D721Med (cell line): Measurements from ENCODE around the gene COASY.

Experiments used
- DNase-seq: peaks from one replicate; pipeline ENCODE4 v3.0.0; 2011; ENCODE audit warnings: low spot score; ENCODE audit not compliant: insufficient read length
- FAIRE-seq: peaks from 2 replicates; lab custom pipeline; 2011; peaks lifted over from hg19 to GRCh38; lab: Jason Lieb, UNC
- TF ChIP-seq, protein P1 (sequence below): IDR thresholded peaks from 2 replicates; pipeline ENCODE4 v1.5.1; 2012; ENCODE audit warnings: mild to moderate bottlenecking, control low read depth; ENCODE audit not compliant: insufficient read depth; ENCODE audit errors: missing control alignments

The COASY gene

DNA sequence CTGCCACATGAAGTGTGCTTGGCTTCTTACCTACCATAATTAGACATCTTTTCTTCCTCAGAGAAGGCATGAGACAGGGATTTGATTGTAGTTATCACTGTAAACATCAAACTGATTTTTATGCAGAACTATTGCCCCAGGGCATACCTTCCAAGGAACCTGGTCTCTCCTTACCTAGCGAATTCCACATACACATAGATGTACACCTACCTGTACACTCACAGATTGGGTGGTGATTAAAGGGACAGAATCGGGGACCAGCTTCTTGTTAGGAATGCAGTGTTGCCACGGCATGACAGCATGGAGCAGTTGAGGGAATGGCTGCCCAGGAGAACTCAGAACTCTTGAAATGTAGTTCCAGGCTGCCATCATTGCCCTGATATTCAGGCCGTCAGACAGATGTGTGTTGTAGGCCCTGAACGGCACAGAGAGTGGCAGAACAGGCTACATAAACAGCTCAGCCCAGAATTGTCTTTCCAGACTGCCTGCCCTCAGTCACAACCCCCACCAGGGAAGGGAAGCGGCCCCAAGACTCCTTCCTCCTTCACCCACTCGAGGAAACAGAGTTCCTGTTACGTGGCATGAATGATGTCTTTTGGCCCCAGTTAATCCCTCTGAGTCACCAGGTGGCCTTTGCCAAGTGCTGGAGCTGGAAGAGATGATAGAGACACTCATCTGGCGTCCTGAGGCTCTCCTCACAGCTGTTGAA is 43.7 kb upstream of the COASY start:
- TF ChIP-seq, protein P1, sequence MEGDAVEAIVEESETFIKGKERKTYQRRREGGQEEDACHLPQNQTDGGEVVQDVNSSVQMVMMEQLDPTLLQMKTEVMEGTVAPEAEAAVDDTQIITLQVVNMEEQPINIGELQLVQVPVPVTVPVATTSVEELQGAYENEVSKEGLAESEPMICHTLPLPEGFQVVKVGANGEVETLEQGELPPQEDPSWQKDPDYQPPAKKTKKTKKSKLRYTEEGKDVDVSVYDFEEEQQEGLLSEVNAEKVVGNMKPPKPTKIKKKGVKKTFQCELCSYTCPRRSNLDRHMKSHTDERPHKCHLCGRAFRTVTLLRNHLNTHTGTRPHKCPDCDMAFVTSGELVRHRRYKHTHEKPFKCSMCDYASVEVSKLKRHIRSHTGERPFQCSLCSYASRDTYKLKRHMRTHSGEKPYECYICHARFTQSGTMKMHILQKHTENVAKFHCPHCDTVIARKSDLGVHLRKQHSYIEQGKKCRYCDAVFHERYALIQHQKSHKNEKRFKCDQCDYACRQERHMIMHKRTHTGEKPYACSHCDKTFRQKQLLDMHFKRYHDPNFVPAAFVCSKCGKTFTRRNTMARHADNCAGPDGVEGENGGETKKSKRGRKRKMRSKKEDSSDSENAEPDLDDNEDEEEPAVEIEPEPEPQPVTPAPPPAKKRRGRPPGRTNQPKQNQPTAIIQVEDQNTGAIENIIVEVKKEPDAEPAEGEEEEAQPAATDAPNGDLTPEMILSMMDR, result no peak
- no peak for DNase-seq
- no peak for FAIRE-seq

DNA sequence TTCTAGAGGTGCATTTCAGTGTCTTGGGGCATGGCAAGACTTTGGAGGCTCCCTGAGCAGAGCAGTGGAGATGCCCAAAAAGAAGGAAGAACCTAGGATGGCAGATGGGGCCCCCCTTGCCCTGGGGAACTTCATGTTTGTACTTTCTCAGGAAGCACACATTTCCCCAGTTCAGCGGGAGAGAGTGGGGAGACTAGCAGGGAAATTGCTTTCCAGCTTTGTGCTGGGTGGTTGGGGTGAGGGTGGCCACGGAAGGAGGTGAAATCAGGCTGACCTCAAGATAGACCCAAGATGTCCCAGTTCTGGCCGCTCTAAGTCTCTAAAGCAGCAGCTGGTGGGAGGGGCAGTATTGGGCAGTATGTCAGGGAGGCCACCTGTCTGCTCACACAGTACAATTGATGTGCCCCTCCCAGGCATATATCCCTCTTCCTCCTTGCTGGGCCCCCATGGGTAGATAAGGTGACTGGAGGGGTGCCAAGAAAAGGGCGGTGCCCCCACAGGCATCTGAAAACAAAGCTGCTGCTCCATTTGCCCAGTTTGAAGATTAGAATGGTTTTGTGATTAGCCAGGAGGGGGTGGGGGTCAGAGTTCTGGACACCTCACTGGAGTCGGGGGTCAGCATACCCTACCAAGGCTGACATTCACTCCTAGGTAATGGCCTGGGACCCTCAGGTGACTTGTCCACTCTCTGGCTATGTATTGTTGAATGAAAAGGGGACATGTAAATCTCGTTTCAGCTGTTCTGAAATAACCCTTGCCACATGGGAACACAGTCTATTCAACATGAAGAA is 43.0 kb upstream of the COASY start:
- FAIRE-seq (no peak), DNase-seq (no peak)
- TF ChIP-seq, protein P1, result no peak

DNA sequence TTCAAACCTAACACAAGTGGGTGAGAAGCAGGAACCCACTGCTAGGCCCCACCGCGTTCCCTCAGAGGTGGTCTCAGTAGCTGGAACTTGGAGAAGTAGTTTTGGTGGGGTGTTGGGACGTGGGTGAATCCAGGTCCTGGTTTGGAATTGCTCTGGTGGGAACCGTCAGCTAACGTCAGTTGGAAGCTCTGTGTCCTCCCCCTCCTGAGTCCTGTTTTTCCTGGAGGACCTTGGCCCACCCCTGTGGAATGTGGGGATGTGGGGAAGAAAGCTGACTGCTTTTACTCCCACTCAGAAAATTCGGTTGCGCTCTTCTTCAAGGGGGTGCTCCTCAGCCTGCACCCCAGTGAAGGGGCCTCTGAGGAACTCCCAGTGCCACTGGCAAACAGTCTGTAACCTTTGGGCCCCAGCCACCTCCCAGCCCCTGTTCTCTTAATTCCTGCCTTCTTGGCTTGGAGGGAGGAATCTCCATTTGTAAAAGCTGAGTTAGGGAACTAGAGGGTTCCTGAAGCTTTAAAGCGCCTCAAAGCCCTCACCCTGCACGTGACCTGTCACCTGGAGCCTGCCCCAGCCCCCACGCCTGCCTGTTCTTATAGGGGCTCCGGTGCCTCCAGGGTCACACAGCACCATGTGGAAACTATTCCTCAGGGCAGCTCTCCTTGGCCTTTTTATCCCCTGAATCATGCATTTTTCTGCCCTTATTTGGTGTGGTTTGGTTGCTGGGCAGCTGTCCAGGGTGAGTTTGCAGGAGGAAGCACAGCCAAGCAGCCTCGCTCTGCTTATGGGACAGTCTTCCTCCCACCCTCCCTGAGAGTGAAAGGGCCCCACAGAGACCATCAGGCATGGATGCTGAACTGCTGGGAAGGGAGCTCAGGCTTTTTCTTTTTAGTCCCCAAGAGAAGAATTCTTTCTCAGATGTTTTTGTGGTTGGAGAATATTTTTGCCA is 42.1 kb upstream of the COASY start:
- FAIRE-seq (no peak), DNase-seq (no peak)
- TF ChIP-seq, protein P1, result no peak

DNA sequence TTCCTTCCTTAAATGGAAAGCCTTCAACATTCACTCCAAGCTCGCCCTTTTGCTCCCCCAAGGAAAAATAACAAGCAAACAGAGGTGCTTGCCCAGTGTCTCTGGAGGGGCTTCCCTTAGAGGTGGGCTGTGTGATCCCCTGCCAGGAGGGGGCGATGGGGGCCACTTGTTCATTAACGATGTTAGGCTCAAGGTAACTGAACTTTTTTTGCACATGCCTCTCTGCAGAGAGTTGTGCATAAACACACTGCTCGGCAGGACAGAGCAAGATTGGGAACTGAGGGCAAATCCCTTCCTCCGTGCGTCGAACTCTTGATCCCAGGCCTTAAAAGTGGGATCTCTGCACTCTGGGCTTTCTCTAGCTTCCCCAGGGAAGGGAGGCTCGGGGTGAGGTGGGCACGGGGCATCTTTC is 41.4 kb upstream of the COASY start:
- DNase-seq, result no peak
- TF ChIP-seq, protein P1, result peak; percentile 13
- no peak for FAIRE-seq

DNA sequence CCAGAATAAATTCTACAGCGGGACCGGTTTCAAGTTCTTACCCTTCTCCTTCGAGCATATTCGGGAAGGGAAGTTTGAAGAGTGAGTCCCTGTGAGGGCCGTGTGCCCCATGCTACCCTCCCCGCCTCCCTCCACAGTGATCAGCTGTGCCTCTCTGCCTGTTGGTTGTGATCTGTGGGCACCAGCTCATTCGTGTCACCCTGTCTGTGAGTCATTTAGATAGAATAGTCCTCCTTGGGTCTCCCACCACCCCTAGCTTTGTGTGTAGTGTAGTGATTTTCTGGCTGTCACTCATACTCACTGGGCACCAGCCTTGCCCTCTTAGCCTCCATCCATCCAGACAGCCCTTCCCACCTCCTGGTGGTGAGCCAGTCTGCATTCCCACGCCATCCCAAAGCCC is 40.9 kb upstream of the COASY start:
- no peak for DNase-seq
- FAIRE-seq, result no peak
- TF ChIP-seq, protein P1, result no peak

DNA sequence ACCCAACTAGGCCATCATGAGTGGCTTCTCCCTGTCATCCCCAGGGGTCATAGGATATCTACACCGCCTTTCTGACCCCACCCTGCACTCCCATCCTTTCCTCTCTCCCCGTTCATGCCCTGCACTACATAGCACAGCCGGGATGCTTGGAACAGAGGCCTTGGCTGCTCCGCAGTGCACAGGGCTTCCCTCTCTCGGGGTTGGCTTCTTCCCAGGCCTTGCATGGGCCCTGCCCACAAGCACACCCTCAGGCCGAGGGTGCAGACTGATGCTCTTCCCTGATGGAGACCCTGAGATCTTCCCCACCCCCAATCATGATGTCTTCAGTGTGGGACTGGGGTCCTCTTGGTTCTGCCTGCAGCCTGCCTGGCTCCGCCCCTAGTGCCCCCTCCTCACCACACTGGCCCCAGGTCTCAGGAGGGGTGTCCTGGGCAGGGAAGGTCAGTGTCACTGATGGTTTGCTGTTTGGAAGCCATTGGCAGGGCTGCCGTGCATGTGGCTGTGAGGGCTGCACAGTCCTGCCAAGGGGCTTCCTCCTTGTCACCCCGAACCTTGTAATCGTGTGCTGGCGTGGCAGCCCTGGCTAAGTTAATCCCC is 40.2 kb upstream of the COASY start:
- DNase-seq, result no peak
- no peak for FAIRE-seq

More for the DNA sequence above, 40.2 kb upstream of the COASY start:
- TF ChIP-seq, protein P1, result no peak
